ENCODE results near the gene ROR2. TPM values are rescaled to one million over a fixed set of nuclear protein-coding genes. Genes with fewer than 3 reads are reported as not detected.

Gene ROR2
- total RNA-seq, 1 donor: 0.27 TPM

DNA sequence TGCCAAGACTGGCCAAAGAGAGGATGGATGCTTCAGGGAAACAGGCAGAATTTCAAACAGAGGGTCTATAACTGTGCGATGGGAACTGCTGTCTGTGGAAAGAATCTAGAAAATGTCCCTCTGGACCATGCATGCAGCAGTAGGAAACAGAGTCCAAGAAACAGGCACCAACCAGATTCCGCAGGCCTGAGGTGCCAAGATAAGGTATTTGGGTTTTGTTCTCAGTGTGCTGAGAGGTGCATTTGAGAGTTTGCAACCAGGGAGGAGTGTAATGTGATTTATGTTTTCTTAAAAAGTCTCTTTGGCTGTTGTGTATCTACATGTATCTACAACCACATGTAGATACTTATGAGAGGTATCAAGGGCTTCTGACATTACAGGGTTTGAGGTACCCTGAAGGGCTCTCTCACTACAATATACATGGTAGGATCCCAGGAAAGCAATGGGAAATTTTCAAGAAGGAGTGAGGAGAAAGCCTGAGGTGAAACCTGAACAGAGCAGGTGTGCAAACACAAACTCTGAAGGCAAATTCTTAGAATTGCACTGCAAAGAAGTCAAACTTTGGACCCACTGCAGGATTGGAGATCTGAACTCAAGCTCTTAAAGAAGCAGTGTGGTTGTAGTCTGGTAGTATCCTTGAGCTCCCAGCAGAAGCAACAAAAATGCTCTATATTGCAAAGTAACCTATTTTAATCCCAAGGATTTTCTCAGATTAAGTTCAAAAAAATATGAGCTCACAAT is 343.6 kb downstream of the ROR2 start:
- no peak for DNase-seq (ENCODE audit: low read depth in 2 of 3, low spot score in 2 of 3)

DNA sequence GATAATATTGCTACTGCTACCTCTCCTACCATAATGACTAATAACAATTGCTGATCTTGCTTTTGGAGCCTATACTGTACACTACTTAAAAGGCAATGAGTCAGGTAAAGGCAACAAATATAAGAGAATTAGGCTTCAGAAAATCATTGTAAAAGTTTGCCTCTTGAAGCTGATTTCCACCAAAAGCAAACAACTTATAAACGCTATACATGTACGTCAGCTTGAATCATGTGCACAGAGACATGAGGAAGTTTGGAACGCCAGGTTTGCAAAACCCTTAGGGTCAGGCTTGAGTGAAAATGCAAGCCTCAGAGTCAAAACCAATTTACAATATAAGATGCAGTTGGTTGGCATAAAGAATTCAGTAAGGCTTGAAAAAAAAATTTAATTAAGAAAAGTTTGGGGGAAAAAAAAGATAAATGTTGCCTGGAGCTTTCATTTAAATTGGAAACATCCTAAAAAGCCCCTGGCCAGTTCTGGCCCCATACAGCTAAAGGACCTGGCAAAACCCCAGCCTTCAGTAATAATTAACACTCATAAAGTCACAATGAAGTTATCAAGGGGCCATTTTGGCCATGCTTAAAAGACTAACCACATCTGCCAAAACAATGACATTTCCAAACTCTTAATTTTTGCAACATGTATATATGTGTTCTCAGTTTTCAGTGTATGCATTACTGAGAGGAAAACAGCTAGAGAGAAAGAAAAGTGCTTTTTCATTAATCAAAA is 345.4 kb downstream of the ROR2 start:
- no peak for DNase-seq (ENCODE audit: low read depth in 2 of 3, low spot score in 2 of 3)

DNA sequence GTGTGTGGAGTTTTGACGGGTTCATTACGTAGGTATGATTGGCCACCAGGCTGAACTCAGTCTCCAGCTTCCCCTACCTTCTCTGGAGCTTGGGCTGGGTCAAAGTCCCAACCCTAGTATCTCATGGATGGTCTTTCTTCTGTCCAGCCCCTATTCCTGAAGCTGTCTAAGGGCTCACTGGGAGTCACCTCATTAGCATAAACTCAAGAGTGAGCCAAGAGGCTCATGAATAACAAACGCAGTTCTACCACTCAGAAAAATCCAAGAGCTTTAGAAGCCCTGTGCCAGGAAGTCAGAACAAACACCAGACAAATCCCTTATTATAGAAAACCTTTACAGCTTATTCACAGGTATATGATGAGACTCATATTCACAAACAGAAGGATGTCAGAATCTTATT is 346.1 kb downstream of the ROR2 start:
- no peak for DNase-seq (ENCODE audit: low read depth in 2 of 3, low spot score in 2 of 3)

DNA sequence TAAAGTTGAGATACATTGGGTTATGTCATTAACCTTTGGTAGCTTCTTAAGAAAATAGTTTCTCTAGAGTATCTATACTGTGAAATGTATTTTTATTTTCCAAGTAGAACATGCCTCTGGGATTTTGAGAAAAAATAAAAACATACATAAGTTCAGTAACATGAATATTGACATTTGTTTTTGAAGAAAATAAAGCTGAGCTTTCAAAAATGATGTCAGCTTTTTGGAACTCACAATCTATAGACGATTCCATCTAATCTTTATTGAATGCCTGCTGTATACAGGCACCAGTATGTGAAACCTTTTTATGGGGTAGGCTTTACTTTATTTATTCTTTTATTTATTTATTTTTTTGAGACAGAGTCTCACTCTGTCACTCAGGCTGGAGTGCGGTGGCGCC is 350.5 kb downstream of the ROR2 start:
- no peak for DNase-seq (ENCODE audit: low read depth in 2 of 3, low spot score in 2 of 3)

DNA sequence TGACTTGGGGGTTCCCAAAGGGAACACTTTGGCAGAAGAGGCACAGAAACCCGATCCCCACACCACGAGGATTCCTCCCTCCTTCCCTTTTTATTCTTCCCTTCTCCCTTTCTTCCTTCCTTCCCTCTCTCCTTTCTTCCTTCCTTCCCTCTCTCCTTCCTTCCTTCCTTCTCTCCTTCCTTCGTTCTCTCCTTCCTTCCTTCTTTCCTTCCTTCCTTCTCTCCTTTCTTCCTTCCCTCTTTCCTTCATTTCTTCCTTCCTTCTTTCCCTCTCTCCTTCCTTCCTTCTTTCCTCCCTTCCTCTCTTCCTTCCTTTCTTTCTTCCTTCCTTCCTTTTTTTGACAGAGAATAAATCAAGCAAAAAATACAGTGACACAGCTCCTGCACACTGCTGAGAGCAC is 358.4 kb downstream of the ROR2 start:
- DNase-seq (ENCODE audit: low read depth in 2 of 3, low spot score in 2 of 3): no peak

DNA sequence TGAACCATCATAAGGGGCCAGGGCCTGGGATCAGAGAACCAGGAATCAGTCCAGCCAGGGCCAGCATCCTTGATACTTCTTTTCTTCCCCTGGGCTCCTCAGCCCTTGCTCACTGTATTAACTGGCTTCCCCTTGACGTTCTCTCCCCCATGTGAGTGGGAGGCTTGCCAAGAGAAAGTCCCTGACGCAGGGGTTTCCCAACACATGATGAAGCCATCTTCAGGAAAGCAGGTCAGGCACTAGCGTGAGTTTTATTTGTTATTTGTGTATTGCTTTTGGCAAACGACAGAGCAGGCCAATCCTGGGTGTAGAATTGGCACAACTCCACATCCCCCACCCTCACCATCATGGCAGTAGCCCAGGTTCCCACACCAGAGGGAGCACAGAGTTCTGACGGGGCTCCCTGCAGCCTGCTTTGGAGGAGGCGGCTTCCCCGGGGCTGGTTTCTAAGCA is 360.9 kb downstream of the ROR2 start:
- DNase-seq (ENCODE audit: low read depth in 2 of 3, low spot score in 2 of 3): no peak

DNA sequence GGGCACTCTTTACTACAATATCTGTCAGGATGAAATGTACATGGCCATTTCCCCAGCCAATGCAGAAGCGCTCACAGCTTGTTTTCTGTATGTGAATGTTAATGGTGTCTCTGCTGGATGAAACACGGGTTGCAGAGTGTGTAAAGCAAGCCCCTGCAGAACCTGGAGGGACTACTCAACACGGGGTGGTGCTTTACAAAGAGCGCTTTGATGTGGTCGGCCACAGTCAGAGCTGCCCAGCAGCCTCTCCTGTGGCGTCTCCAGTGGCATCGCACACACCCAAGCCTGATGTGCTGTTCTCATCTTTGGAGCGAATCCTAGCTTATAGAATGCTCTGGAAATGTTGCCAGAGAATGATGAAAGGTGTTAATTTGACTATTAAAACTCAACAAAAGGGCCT is 363.7 kb downstream of the ROR2 start:
- no peak for DNase-seq (ENCODE audit: low read depth in 2 of 3, low spot score in 2 of 3)

DNA sequence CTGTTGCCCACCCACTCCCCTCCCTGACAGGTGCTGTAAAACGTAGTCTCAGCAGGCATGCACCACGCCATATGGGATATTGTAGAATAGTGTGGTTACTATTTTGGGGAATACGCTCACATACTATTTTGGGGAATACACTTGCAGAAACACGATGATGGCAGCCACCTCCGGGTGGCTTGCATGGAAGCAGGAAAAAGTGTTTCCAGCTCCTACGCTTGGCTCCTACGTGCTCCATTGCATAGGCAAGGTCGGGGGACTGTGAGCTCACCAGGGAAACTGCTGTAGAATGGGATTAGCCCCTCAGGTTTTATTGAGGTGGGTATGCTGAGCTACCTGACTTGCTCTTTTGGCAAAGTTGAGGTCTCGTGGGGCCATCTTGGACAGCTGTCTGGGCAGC is 366.1 kb downstream of the ROR2 start:
- DNase-seq (ENCODE audit: low read depth in 2 of 3, low spot score in 2 of 3): no peak

DNA sequence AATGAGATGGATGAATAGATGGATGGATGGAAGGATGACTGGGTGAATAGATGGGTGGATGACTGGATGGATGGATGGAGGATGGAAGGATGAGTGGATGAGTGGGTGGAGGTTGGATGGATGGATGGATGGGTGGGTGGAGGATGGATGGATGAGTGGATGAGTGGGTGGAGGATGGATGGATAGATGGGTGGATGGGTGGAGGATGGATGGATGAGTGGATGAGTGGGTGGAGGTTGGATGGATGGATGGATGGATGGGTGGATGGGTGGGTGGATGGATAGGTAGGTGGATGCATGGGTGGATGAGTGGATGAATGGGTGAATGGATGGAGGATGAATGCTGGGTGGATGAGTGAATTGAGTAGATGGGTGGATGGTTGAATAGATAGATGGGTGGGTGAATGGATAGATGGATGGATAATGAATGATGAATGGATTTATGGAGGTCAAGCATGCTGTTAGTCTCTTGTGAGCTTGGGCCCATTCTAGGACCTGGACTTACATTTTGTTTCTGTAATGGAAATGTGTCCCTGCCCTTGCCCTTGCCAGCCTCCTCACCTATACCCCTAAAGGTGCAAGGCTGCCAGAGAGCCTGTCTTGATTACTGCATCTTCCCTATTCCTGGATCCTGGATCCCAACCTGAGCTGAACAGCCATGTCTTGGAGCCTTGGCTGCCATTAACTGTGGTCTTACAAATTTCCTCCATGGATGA is 366.7 kb downstream of the ROR2 start:
- DNase-seq (ENCODE audit: low read depth in 2 of 3, low spot score in 2 of 3): no peak

DNA sequence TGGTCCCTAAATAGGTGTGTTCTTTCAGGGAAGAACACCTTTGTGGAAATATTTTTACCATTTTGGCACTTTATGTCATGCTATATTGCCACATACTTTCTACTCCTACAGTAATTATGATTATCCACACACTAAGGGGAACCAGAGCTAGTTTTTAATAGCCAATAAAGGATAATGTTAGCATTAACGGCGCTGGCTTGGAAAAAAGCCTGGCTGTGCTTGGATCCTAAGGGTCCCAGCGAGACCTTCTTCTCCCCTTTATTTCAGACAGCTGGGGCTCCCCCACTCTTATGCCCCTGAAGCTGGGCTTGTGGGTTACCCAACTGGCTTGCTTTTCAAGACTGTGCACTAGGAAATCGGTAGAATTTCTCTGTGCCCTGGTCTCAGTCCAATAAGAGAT is 367.8 kb downstream of the ROR2 start:
- DNase-seq (ENCODE audit: low read depth in 2 of 3, low spot score in 2 of 3): no peak

DNA sequence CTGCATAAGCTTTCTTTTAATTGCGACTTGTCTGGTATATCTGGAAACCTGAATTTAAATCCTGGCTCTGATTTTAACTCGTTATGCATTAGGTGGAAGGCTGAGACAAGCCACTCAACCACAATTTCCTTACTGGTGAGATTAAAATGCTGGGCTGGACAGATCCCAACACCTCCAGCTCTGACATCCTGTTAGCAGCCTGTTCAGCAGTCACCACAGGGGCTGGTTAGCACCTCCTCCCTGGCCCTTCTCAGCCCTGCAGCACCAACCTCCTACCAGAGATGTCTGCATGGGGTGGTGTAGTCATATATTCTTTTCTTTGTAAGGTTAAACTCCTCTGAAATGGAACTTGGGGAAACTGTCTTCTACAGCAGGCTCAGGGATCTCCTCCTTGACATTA is 369.9 kb downstream of the ROR2 start:
- peak in 1 of 3 donors; percentile 15 for DNase-seq (ENCODE audit: low read depth in 2 of 3, low spot score in 2 of 3)

DNA sequence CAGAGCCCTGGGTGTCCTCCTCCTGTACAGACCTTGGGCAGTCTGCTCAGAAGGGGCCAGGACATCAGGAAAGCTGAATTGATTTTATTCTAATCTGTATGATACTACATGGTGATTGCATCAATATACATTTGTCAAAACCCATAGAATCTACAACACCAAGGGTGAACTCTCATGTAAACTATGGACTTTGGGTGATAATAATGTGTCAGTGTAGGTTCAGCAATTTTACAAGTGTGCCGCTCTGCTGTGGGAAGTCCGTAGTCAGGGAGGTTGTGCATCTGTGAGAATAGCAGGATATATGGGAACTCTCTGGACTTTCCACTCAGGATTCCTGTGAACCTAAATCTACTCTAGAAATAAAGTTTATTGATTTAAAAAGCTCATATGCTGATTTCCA is 371.1 kb downstream of the ROR2 start:
- DNase-seq (ENCODE audit: low read depth in 2 of 3, low spot score in 2 of 3): no peak

DNA sequence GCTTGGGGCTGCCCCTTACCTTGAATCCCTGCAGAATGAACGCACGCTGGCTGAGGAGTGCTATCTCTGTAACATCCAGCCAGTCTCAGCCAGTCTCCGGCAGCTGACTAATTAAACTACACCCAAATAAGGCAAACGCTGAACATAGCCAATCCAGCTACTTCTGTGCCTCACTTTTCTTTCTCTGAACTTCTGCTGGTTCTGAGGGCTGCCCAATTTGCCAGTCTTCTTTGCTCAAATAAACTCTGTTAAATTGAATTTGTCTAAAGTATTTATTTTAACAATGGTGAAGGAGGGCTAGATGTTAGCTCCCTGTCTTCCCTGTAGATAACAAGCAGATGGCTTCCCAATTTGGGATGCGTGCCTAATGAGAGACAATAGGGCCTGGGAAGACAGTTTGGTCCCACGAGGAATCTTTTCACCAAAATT is 372.4 kb downstream of the ROR2 start:
- DNase-seq (ENCODE audit: low read depth in 2 of 3, low spot score in 2 of 3): no peak

DNA sequence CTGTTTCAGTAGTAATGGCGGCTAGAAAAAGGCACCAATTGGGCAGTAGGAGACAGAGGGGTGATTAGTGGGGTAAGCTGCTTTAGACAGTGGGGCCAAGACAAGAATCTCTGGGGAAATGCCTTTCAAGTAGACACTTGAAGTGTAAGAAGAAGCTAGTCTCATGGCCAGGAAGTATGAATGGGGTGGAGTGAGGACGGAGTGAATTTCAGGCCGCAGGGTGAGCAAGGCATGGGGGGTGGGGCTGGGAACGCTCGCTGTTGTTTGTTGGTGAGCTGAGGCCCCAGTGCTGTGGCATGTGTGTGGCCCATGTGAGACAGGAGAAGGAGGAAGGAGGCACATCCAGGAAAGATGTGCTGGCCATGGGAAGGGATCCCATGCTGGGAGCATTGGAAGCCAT is 377.2 kb downstream of the ROR2 start:
- no peak for DNase-seq (ENCODE audit: low read depth in 2 of 3, low spot score in 2 of 3)

DNA sequence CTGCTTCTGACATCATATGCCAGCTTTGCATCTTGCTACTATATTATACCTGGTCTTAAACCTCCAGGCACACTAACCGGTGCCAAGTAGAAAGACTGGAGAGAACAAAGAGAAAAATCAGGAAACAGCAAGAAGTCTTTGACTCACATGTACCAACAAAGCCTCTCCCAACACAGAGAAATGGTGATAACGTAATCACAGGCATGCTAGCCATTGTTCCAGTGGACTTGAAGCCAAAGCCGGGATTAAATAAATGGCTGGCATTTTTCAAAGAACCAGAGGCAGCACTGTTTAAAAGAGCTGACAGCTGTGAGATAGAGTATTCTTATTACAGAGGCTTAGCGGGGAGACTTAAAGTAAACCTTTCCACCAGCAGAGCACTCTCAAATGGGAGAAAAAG is 378.0 kb downstream of the ROR2 start:
- DNase-seq (ENCODE audit: low read depth in 2 of 3, low spot score in 2 of 3): no peak

DNA sequence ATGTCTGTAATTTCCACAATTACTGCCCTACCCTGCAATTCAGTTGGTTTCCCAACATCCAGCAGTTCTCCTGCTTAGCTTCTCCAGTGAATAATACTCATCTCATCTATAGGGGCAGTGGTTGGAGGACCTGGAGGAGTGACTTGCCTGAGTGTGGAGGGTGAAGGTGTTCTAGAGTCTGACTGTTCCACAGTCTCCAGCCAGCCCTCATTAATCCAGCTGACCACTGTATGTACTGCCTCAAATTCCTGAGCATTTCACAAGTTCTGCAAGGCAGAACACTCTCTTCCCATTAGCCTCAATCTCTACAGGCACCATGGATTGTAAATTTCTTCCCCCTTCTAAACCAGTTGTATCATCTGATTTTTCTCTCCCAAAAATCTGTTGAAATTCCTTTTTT is 379.0 kb downstream of the ROR2 start:
- DNase-seq (ENCODE audit: low read depth in 2 of 3, low spot score in 2 of 3): no peak

DNA sequence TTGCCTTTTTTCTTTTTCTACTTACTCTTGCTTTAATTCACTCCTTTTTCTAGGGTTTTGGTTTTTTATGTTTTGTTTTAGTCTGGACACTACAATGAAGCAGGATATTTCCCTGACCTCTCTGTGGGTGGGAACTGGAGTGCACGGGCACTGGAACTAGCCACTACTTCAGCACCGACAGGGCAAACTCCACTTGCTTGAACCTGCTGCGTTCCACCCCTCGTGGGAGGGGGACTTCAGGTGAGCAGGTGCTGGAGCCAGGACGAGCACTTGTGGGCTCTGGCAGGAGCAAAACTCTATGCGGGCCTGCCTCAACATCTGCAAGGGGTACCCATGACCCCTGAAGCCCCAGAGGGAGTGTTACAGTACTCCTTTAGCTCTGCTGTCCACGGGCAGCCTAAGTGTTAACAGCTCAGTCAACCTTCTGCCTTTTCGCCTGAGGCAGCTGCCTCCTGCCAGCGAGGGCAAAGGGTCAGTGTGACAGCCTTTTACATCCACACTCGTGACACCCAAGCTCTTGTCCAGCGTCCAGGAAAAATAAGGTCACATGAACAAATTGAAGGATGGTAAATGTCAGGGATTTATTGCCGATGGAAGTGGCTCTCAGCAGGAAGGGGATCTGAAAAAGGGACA is 382.3 kb downstream of the ROR2 start:
- no peak for DNase-seq (ENCODE audit: low read depth in 2 of 3, low spot score in 2 of 3)

DNA sequence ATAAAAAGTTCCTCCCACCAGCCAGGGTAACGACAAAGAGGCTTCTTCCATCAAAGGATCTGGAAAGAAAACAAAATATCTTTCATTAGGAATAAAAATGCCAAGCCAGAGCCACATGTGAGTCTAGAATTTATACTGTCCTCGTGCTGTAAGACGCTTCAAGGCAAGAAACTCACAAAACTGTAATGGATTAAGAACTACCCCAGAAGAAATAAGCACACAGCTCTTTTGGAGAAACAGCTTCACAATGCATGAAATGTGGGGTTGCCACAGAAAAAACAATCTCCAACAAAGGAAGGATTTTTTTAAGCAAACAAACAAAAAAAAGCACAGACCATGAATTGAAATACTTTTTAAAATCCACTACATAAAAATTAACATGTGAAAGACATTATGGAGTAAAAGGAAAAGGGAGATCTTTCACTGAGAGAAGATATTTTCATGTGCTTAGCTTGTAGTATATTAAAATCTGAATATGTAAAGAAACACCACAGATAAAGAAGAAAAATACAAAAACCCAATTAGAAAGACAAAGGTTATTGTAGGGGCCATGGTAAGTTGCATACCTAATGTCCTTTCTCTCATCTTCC is 385.9 kb downstream of the ROR2 start:
- DNase-seq (ENCODE audit: low read depth in 2 of 3, low spot score in 2 of 3): no peak

DNA sequence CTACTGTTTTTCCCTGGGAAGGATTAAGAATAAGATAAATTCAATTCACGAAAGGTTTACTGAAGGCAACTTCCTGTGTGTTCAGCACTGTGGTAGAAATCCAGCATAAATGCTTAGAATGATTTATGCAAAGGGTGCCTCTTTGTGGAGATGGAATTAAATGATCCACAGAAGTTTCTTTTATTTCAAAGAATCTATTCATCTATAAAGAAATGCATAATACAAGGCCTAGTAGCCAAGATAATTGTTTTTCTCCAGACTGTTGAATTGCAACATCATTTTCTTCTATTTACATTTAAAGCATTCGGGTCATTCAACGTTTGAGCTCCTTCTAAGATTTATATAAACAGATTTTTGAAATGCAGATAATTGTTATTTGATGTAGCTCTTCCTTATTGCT is 387.6 kb downstream of the ROR2 start:
- no peak for DNase-seq (ENCODE audit: low read depth in 2 of 3, low spot score in 2 of 3)

DNA sequence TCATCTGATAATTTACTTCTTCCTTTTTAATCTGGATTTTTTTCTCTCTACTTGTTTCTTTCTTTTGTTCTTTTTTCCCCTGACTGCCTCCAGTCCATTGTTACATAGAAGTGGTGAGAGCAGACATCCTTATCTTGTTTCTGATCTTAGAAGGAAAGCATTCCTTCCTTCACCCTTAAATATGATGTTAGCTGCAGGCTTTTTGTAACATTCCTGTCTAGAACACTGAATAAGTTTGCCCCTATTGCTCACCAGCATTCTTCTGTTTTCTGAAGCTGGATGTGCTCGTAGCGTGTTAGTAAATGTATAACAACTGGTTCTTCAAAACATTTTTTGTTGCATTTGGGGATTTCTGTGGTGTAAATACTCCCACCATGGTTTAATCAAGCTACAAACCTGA is 389.7 kb downstream of the ROR2 start:
- DNase-seq (ENCODE audit: low read depth in 2 of 3, low spot score in 2 of 3): no peak

DNA sequence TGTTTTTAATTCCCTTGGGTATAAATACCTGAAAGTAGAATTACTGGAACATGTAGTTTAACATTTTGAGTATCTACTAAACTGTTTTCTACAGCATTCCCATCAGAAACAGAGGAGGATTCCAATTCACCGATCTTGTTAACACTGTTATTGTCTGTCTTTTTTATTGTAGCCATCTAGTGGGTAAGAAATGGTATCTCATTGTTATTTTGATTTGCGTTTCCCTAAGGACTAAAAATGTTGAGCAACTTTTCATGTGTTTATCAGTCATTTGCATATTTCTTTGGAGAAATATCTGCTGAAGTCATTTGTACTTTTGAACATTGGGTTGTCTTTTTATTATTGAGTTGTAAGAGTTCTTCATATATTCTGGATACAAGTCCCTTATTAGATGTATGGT is 391.1 kb downstream of the ROR2 start:
- DNase-seq (ENCODE audit: low read depth in 2 of 3, low spot score in 2 of 3): no peak
